GM19035 (cell line): ENCODE measurements around the gene FAM131C.

Experiments
- ATAC-seq: cut with Tn5 transposase; IDR thresholded peaks from one replicate; pipeline ENCODE4 v1.9.1; 2021; ENCODE audit not compliant: unreplicated experiment

The FAM131C gene

GRCh38 chr1:16017461-16018303, 55.8 kb downstream of the FAM131C start, which contains the start of gene HSPB7:
Gene HSPB7 (minus strand): TSS chr1:16018043. CDS start chr1:16017963, 80 bp downstream.
- no peak for ATAC-seq

GRCh38 chr1:16017076-16017460, 56.4 kb downstream of the FAM131C start:
- no peak for ATAC-seq

GRCh38 chr1:16015960-16016901, 57.2 kb downstream of the FAM131C start:
- ATAC-seq = no peak

- no peak for ATAC-seq
These were observed 58.0 kb downstream of the FAM131C start for GRCh38 chr1:16015491-16015890.

GRCh38 chr1:16014509-16015482, 58.7 kb downstream of the FAM131C start:
- ATAC-seq = no peak

GRCh38 chr1:16013908-16014258, 59.6 kb downstream of the FAM131C start:
- no peak for ATAC-seq

GRCh38 chr1:16013220-16013907, 60.1 kb downstream of the FAM131C start:
- no peak for ATAC-seq

GRCh38 chr1:16012590-16013219, 60.7 kb downstream of the FAM131C start:
- ATAC-seq = no peak

GRCh38 chr1:16011936-16012589, 61.4 kb downstream of the FAM131C start:
- no peak for ATAC-seq

GRCh38 chr1:16010837-16011236, 62.6 kb downstream of the FAM131C start:
- ATAC-seq = no peak

- no peak for ATAC-seq
These were observed 63.8 kb downstream of the FAM131C start for GRCh38 chr1:16009678-16010077.

- ATAC-seq = no peak
These were observed 64.4 kb downstream of the FAM131C start for GRCh38 chr1:16009030-16009460.
